SU-DHL-6 (cell line): ENCODE results near the gene ZNF184.

Experiments
- H2AFZ ChIP-seq: fragments of 200-600 bp; sonication (generic); 2 replicates; pipeline ENCODE4 v1.6.1; 2014; ENCODE audit warnings: low read depth, mild to moderate bottlenecking, moderate library complexity, mixed read lengths, antibody characterized with exemption, low read length; ENCODE audit not compliant: severe bottlenecking
- H3F3A ChIP-seq: fragments of 200-600 bp; shearing (Covaris generic); 2 replicates; pipeline ENCODE4 v1.6.0; 2016; ENCODE audit warnings: antibody characterized with exemption, mild to moderate bottlenecking; ENCODE audit not compliant: insufficient read depth
- H3K27ac ChIP-seq: fragments of 200-600 bp; sonication (generic); 2 replicates; pipeline ENCODE4 v1.5.1; 2016; ENCODE audit warnings: low read depth, mild to moderate bottlenecking, low read length, moderate library complexity, mixed read lengths
- H3K27me3 ChIP-seq: fragments of 200-600 bp; sonication (generic), shearing (Covaris generic); 2 replicates; pipeline ENCODE4 v1.6.0; 2014; ENCODE audit warnings: mild to moderate bottlenecking, low read length
- H3K36me3 ChIP-seq: fragments of 200-600 bp; sonication (generic); 2 replicates; pipeline ENCODE4 v1.6.1; 2014; ENCODE audit warnings: mild to moderate bottlenecking, low read length, mixed read lengths
- H3K4me2 ChIP-seq: fragments of 300-600, 200-600 bp; shearing (Covaris generic), sonication (generic); 2 replicates; pipeline ENCODE4 v1.6.0; 2014; ENCODE audit warnings: low read length, low read depth, mild to moderate bottlenecking; ENCODE audit not compliant: poor library complexity, severe bottlenecking
- H3K4me3 ChIP-seq: fragments of 200-600 bp; sonication (generic); 2 replicates; pipeline ENCODE4 v1.5.1; 2014; ENCODE audit warnings: antibody characterized with exemption, low read length, mild to moderate bottlenecking, mixed read lengths; ENCODE audit not compliant: insufficient read depth, poor library complexity, severe bottlenecking
- H3K79me2 ChIP-seq: fragments of 200-600 bp; sonication (generic); 2 replicates; pipeline ENCODE4 v1.6.1; 2014; ENCODE audit warnings: mild to moderate bottlenecking, low read length, moderate library complexity; ENCODE audit not compliant: insufficient read depth
- H3K9ac ChIP-seq: fragments of 200-600 bp; sonication (generic); 2 replicates; pipeline ENCODE4 v1.7.0; 2014; ENCODE audit warnings: mild to moderate bottlenecking, low read length
- H3K9me2 ChIP-seq: fragments of 200-600 bp; sonication (generic); replicated peaks from 2 replicates; pipeline ENCODE4 v1.6.1; 2014; ENCODE audit warnings: low read length; ENCODE audit not compliant: insufficient read depth
- H3K9me3 ChIP-seq: fragments of 200-600 bp; sonication (generic); 2 replicates; pipeline ENCODE4 v1.6.1; 2014; ENCODE audit warnings: low read length, mixed read lengths; ENCODE audit not compliant: insufficient read depth
- H4K20me1 ChIP-seq: fragments of 200-600 bp; sonication (generic); 2 replicates; pipeline ENCODE4 v1.6.1; 2014; ENCODE audit warnings: low read depth, mild to moderate bottlenecking, antibody characterized with exemption, low read length, moderate library complexity, mixed read lengths
- EZH2phosphoT487 ChIP-seq: fragments of 200-600 bp; sonication (generic), shearing (Covaris generic); conservative IDR thresholded peaks from 2 replicates; pipeline ENCODE4 v1.6.1; 2018; ENCODE audit warnings: mild to moderate bottlenecking, antibody characterized with exemption, low read length, moderate library complexity, mixed read lengths
- TF ChIP-seq, protein P1 (sequence below): fragments of 200-600 bp; sonication (generic); IDR thresholded peaks from one replicate; pipeline ENCODE4 v1.5.1; 2017; ENCODE audit warnings: antibody characterized with exemption, mild to moderate bottlenecking, low read length, moderate library complexity; ENCODE audit not compliant: insufficient read depth, poor library complexity, severe bottlenecking

ZNF184 gene

DNA sequence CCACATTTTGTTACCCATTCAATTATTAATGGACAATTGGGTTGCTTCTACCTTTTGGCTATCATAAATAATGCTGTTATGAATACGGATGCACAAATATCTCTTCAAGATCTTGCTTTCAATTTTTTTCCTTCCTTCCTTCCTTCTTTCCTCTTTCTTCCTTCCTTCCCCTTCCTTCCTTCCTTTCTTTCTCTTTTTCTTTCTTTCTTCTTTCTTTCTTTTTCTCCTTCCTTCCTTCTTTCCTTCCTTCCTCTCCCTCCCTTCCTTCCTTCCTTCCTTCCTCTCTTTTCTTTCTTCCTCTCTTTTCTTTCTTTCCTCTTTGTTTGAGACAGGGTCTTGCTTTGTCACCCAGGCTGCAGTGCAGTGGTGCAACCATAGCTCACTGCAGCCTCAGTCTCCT lies 39.2 kb downstream of the ZNF184 start:
- Histone ChIP-seq H2AFZ (no peak overlapping the region), H3K9me3 (0 out of 2 replicates have a peak, but pooled peaks cover 4% of the 10 kb centered on the region), H3K4me3 (no peak overlapping the region), H3K4me2 (no peak overlapping the region), H3K9me2 (no peaks in the 10 kb centered on the region), H3K79me2 (no peaks in the 10 kb centered on the region), H3F3A (no peaks in the 10 kb centered on the region), H3K27ac (no peak overlapping the region), H3K27me3 (no peaks in the 10 kb centered on the region), H3K36me3 (no peaks in the 10 kb centered on the region), H3K9ac (no peak overlapping the region), H4K20me1 (no peaks in the 10 kb centered on the region)
- TF ChIP-seq, protein P1, sequence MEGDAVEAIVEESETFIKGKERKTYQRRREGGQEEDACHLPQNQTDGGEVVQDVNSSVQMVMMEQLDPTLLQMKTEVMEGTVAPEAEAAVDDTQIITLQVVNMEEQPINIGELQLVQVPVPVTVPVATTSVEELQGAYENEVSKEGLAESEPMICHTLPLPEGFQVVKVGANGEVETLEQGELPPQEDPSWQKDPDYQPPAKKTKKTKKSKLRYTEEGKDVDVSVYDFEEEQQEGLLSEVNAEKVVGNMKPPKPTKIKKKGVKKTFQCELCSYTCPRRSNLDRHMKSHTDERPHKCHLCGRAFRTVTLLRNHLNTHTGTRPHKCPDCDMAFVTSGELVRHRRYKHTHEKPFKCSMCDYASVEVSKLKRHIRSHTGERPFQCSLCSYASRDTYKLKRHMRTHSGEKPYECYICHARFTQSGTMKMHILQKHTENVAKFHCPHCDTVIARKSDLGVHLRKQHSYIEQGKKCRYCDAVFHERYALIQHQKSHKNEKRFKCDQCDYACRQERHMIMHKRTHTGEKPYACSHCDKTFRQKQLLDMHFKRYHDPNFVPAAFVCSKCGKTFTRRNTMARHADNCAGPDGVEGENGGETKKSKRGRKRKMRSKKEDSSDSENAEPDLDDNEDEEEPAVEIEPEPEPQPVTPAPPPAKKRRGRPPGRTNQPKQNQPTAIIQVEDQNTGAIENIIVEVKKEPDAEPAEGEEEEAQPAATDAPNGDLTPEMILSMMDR = no peak
- TF ChIP-seq EZH2phosphoT487 = no peak

DNA sequence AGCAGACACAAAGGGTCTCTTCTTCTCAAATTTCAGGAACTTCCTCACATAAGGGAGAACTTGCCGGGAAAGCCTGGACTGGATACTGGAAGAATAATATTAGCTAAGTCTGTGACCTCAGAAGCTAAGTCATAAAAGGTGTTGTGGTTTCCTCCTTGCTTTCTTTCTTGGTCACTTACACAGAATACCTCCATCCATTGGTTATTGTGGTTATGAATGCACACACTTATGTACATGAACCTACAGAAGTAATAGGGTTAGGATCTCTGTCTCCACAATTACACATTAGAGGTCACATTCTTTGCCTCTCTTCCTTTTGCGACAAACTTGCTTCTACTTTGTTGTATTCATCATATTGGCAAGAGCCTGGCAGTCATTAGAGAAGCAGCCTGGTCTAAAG lies 43.9 kb downstream of the ZNF184 start:
- H3F3A ChIP-seq = no peaks in the 10 kb centered on the region
- no peaks in the 10 kb centered on the region for H3K9me2 ChIP-seq
- no peak overlapping the region for H3K4me3 ChIP-seq
- H3K79me2 ChIP-seq = no peaks in the 10 kb centered on the region
- H3K9ac ChIP-seq = no peak overlapping the region
- no peaks in the 10 kb centered on the region for H4K20me1 ChIP-seq
- H2AFZ ChIP-seq = no peak overlapping the region
- no peaks in the 10 kb centered on the region for H3K27me3 ChIP-seq
- no peaks in the 10 kb centered on the region for H3K36me3 ChIP-seq
- no peak overlapping the region for H3K4me2 ChIP-seq
- no peak overlapping the region for H3K27ac ChIP-seq
- TF ChIP-seq, protein P1 = no peak
- no peak for TF ChIP-seq EZH2phosphoT487
- H3K9me3 ChIP-seq = 0 out of 2 replicates have a peak, but pooled peaks cover 4% of the 10 kb centered on the region

DNA sequence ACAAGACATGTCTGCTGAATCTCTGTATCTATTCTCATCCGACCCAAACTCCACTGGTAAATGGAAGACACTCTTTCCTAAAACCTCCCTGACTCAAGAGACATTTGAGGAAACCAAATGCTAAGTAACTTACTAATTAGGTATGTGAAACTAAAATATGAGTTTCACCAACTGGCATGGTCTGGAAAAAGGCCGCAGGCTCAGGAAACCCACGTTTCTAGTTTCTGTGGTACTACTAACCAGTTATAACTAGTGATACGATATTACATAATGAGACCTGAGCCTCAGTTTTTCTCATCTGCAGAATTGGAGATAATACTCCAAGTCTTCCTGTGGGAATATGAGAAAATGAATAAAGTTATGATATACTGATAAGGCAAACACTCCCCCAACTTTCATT lies 44.4 kb downstream of the ZNF184 start:
- Histone ChIP-seq H3K27ac (no peak overlapping the region), H3K36me3 (no peaks in the 10 kb centered on the region), H3K4me2 (no peak overlapping the region), H3F3A (no peaks in the 10 kb centered on the region), H3K9me2 (no peaks in the 10 kb centered on the region), H3K9me3 (0 out of 2 replicates have a peak, but pooled peaks cover 4% of the 10 kb centered on the region), H3K27me3 (no peaks in the 10 kb centered on the region), H3K79me2 (no peaks in the 10 kb centered on the region), H4K20me1 (no peaks in the 10 kb centered on the region), H2AFZ (no peak overlapping the region), H3K9ac (no peak overlapping the region), H3K4me3 (no peak overlapping the region)
- TF ChIP-seq EZH2phosphoT487 = no peak
- TF ChIP-seq, protein P1 = no peak
